ENCODE data around the gene SCAMP4. TPM values are rescaled to one million over a fixed set of nuclear protein-coding genes. Genes with fewer than 3 reads are reported as not detected.

The SCAMP4 gene
- total and polyA plus RNA-seq, 2 of the 13 experiments (the other 11 are each of a cell fraction or from before 2014, with no cell fraction given) = 10.7 to 13.7 TPM

DNA sequence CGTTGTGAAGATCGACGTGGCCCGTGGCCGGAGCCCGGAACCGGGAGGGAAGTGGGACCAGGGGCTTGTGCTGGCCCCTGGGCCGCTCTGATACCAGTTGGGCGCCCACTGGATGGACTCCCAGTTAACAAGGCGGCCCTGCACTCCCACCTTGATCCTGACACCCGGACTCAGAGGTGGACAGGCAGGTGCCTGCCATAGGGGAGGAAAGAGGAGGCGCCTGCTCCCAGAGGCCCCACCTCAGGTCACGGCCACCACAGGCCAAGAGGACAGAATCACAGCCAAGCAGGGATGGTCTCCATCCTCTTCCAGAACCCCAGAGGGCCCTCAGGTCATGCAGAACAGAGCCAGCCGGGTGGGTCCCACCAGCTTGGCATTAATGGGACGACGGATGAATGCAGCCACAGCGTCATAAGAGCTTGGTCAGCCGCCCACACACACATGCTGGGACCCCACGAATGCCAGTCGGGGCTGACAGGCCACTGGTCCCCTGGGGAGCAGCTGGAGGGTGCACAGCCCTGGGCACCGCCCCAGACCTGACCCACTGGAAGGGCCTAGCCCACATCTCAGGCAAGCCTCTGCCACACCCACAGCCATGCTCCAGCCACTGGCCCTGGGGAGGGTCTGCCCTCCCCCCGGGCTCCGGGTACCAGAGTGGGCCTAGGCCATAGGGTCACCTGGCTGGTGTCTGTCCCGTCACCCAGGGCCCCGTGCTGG is 32.2 kb upstream of the SCAMP4 start:
- no peaks in the 10 kb centered on the region for H3K9me3 ChIP-seq (ENCODE audit: low read length)
- BruUV-seq (replicated peaks) = no TSS peak
- peaks cover 0 to 2% of the 10 kb centered on the region in 2 experiments; a peak in 2 of 5 replicates for H3K36me3 ChIP-seq (replicated peaks in 1 of 2; ENCODE audit: control insufficient read depth in 1 of 2, insufficient read depth in 2 of 2, low read length in 2 of 2)
- H3K9ac ChIP-seq (ENCODE audit: insufficient read depth, low read depth, low read length) = no peak overlapping the region
- 100% methylated on average over 1 of the region's 25 CpGs for WGBS (ENCODE audit: low lambda C conversion rate)
- peaks cover 6% of the 10 kb centered on the region; the same call in 1 of the 2 replicates for H4K20me1 ChIP-seq (ENCODE audit: insufficient read depth, low read length)
- intact Hi-C loops (cut with micrococcal nuclease; ENCODE audit: unreplicated experiment) = no loop called here
- no peak overlapping the region for H3K4me2 ChIP-seq (ENCODE audit: low read depth, low read length)
- no peak for FAIRE-seq
- CTCF ChIA-PET (ENCODE audit: low intra/inter-chr PET ratio, low total read pairs) = no interaction called here
- in situ Hi-C loops (cut with HindIII; ENCODE audit: extremely low pct_ligation_motif_present, low pct_unique_long_range_greater_than_20kb) = no loop called here
- peaks cover 70% of the 10 kb centered on the region for H3K4me1 ChIP-seq (ENCODE audit: insufficient read depth, low read length)
- H3K79me2 ChIP-seq (ENCODE audit: insufficient read depth, low read length) = peaks cover 32% of the 10 kb centered on the region
- ATAC-seq = no peak
- no peak overlapping the region for H3K4me3 ChIP-seq (replicated peaks in 1 of 3; ENCODE audit: insufficient read depth in 1 of 3, low read depth in 2 of 3, low read length in 3 of 3)
- H2AFZ ChIP-seq (ENCODE audit: low read length) = no peak overlapping the region
- H3K27ac ChIP-seq (ENCODE audit: extremely low read length, insufficient read depth, low read length) = peak overlapping the region; percentile 33
- no peak for TF ChIP-seq DNMT1 (CRISPR knock-in tag; IDR thresholded peaks at IDR 0.05)
- TF ChIP-seq AKAP8 (CRISPR knock-in tag; IDR thresholded peaks at IDR 0.05) = 0 out of 2 replicates have a peak, but pooled peaks have one; percentile 52
- peak; percentile 43 for TF ChIP-seq AGO2 (optimal IDR thresholded peaks at IDR 0.05; ENCODE audit: low read depth, low read length)
- H3K27me3 ChIP-seq (ENCODE audit: control insufficient read depth in 1 of 2, insufficient read depth in 2 of 2, low read length in 2 of 2) = no peaks in the 10 kb centered on the region
- no peak for DNase-seq (ENCODE audit: low spot score)
- POLR2A ChIA-PET = no interaction called here

DNA sequence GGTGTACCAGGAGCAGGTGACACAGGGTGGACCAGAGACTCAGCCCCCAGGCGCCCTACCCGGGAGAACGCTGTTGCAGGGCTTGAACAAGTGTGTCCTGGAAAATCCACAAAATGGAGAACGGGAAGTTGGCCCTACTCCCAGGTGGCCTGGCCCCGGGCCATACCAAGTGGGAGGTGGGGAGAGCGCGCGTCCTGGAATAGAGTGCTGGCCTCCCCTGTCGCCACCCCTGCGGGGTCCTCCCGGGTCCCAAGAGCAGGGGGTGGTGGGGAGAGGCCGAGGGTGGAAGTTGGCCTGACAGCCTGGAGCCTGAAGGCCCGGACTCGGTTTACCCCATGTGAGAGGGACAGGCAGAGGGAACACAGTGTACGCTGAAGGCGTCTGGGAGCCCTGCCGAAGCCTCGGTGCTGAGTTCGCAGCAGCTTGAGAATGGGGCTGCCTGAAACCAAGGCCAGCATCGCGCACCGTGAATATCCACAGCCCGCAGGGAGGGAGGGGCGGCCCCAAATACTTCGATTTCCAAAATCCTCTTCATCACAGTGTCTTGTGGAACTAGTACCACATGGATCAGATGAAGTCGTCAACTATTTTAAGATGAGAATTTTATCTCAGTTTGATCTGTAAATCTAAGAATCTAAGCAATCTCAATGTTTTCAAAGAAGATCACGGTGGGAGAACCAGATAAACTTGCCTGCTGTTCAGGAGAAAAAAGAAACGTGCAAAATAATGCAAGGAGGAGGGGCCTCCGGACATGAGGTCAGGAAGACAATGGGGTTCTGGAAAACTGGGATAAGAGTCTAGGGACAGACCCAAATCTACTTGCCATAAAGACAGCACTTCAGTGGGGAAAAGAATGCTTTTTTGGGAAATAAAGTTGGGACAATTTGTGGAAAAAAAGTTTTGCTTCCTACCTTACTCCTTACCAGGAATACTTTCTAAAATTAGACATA is 31.4 kb upstream of the SCAMP4 start:
- peaks cover 0 to 2% of the 10 kb centered on the region in 2 experiments; a peak in 2 of 5 replicates for H3K36me3 ChIP-seq (replicated peaks in 1 of 2; ENCODE audit: control insufficient read depth in 1 of 2, insufficient read depth in 2 of 2, low read length in 2 of 2)
- peak overlapping the region; percentile 97 for H3K4me2 ChIP-seq (ENCODE audit: low read depth, low read length)
- BruUV-seq (replicated peaks) = no TSS peak
- no peak for DNase-seq (ENCODE audit: low spot score)
- no peak overlapping the region for H2AFZ ChIP-seq (ENCODE audit: low read length)
- H3K9ac ChIP-seq (ENCODE audit: insufficient read depth, low read depth, low read length) = peak overlapping the region; percentile 91; the same call in 1 of the 2 replicates
- TF ChIP-seq ZNF782 (CRISPR knock-in tag; IDR thresholded peaks at IDR 0.05; ENCODE audit: borderline replicate concordance) = no peak
- peak; percentile 43 for TF ChIP-seq AGO2 (optimal IDR thresholded peaks at IDR 0.05; ENCODE audit: low read depth, low read length)
- TF ChIP-seq SP140L (CRISPR knock-in tag; IDR thresholded peaks at IDR 0.05; ENCODE audit: borderline replicate concordance) = no peak
- ATAC-seq = no peak
- peaks cover 6% of the 10 kb centered on the region; the same call in 1 of the 2 replicates for H4K20me1 ChIP-seq (ENCODE audit: insufficient read depth, low read length)
- peaks cover 32% of the 10 kb centered on the region for H3K79me2 ChIP-seq (ENCODE audit: insufficient read depth, low read length)
- CTCF ChIA-PET (ENCODE audit: low intra/inter-chr PET ratio, low total read pairs) = no interaction called here
- in situ Hi-C loops (cut with HindIII; ENCODE audit: extremely low pct_ligation_motif_present, low pct_unique_long_range_greater_than_20kb) = no loop called here
- no peak for FAIRE-seq
- no peaks in the 10 kb centered on the region for H3K9me3 ChIP-seq (ENCODE audit: low read length)
- H3K27me3 ChIP-seq (ENCODE audit: control insufficient read depth in 1 of 2, insufficient read depth in 2 of 2, low read length in 2 of 2) = no peaks in the 10 kb centered on the region
- no peak overlapping the region for H3K27ac ChIP-seq (ENCODE audit: extremely low read length, insufficient read depth, low read length)
- H3K4me3 ChIP-seq (replicated peaks in 1 of 3; ENCODE audit: insufficient read depth in 1 of 3, low read depth in 2 of 3, low read length in 3 of 3) = peak overlapping the region; percentile 16 to 94 (median 68); a peak in 5 of 6 replicates
- WGBS (ENCODE audit: low lambda C conversion rate) = 88% methylated on average over 27 of the region's 29 CpGs
- POLR2A ChIA-PET = interaction anchor here (0.6 kb wide), 1 partner anchor 9 kb away, joined by 3 read pairs; no protein-coding TSS in a partner anchor
- intact Hi-C loops (cut with micrococcal nuclease; ENCODE audit: unreplicated experiment) = no loop called here
- peaks cover 62% of the 10 kb centered on the region for H3K4me1 ChIP-seq (ENCODE audit: insufficient read depth, low read length)

All from HepG2 (cell line).